ENCODE results near the gene SARS1.
A peak's percentile ranks its signal among the peaks of the same experiment; 100 is the strongest.
"Not testable (repeated sequence)": the region's sequence is repeated elsewhere in the genome, so short reads cannot be mapped to it uniquely, and the experiment has no call there.

Gene SARS1, protein sequence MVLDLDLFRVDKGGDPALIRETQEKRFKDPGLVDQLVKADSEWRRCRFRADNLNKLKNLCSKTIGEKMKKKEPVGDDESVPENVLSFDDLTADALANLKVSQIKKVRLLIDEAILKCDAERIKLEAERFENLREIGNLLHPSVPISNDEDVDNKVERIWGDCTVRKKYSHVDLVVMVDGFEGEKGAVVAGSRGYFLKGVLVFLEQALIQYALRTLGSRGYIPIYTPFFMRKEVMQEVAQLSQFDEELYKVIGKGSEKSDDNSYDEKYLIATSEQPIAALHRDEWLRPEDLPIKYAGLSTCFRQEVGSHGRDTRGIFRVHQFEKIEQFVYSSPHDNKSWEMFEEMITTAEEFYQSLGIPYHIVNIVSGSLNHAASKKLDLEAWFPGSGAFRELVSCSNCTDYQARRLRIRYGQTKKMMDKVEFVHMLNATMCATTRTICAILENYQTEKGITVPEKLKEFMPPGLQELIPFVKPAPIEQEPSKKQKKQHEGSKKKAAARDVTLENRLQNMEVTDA

DNA sequence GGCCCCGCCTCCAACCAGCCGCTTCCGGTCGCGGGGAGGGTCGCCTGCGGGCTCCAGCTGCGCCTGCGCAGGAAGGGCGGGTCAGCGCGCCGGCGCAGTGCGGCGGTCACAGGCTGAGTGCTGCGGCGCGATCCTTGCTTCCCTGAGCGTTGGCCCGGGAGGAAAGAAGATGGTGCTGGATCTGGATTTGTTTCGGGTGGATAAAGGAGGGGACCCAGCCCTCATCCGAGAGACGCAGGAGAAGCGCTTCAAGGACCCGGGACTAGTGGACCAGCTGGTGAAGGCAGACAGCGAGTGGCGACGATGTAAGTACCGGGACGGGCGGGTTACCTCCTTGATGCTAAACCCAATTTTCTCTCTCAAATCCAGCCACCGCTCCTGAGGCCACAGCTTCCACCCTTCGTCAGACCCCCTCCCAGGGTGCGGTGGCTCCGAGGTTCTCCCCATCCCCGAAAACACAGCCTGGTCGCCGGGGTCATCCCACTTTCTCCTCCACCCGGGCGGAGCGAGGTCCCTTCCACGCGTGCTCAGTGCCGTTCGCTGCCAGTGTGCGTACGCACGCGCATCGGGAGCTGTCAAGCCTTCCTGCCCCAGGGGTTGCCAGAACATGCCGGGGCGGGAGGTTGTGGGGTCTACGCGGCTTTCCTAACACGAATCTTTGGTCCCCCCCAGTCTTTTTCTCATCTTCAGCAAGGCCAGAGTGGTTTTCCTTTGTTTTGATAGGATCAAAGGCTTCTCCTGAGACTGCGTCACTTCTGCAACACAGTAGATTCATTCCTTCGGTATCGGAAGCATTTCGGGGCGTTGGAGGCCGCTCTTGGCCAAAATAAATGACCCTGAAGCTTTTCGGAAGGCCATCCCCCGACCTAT lies at the start of gene SARS1:
Gene SARS1 (plus strand): TSS at position 95 of the 870 bp plus-strand sequence. CDS start 75 bp downstream, at position 170.
- peak; percentile 80 to 83 for DNase-seq (ENCODE audit: low read depth in 2 of 2)

DNA sequence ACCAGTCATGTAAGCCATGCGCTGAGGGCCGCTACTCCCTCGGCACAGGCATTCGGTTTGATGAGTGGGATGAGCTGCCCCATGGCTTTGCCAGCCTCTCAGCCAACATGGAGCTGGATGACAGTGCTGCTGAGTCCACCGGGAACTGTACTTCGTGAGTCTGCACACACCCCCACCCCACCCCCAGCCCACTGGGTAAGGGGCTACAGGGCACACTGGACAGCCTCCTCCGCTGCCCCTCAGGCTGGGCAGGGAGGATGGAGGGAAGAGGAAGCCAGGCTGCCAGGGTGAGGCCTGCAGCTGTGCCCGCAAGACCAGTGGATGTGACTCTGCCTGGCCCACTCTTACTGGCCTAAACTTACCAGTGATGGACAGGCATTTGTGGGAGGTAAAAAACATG lies 49.2 kb upstream of the SARS1 start:
- DNase-seq (ENCODE audit: low read depth in 2 of 2): no peak

DNA sequence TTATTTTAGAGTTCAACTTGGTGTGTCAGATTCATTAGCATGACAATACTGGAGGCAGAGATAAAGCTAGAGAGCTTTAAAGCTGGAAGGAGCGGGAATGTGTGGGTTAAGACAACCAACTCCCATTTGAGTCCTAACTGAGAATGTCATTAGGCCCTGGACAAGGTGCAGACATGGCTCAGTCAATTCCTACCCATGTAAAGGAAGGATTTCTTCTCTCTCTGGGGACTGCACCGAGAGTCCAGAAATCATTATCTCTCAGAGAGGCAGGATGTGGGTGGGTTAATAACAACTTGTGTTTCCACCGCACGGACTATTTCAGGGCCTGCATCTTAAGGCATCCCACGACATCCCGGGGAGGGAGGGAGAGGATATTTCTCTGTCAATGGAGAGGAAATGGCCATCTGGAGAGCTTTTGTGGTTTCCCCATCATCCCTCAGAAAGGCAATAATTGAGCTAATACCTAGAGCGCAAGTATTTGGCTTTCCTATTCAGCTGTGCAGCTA lies 46.7 kb upstream of the SARS1 start:
- DNase-seq (ENCODE audit: low read depth in 2 of 2): no peak

DNA sequence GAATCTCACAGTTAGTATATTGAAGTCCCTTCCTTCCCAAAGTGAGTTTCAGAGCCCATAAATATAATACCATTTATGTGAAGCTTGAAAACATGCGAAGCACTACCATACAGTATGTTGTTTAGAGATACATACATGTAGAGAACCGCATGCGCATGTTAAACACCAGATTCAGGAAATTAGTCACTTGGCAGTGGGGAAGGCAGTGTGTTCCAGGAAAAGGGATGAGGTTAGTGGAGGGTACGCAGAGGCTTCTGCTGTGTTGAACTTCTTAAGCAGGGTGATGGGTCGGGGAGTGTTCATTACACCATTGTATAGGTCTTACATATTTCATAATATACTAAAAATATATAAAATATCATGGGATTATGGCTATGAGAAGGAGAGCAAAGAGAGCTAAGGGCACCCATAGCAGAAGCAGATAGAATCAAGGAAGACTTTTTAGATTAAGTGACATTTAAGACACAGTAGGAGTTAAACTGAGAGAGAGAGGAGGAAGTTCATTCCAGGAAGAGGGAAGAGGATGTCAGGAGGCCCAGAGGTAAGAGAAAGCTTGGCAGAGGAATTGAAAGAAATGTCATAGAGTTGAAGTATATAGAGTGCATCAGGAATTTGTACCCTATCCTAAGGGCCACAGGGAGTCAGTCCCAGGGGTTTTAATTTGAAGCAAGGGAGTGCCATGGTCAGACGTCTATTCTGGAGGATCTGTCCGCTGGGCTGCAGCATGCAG lies 43.5 kb upstream of the SARS1 start:
- DNase-seq (ENCODE audit: low read depth in 2 of 2): no peak

DNA sequence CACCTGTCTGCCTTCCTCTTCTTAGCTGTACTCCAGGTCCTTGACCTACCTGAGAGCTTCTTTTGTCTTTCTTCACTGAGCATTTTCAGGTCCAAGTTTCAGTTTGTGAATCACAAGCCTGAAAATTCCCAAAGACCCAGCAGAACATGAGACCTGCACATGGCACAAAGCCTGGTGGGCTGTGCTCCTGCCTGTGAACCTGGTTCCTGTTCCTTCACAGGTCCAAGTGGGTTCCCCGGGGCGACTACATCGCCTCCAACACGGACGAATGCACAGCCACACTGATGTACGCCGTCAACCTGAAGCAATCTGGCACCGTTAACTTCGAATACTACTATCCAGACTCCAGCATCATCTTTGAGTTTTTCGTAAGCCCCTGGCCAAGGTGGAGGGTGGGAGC lies 42.1 kb upstream of the SARS1 start:
- no peak for DNase-seq (ENCODE audit: low read depth in 2 of 2)

DNA sequence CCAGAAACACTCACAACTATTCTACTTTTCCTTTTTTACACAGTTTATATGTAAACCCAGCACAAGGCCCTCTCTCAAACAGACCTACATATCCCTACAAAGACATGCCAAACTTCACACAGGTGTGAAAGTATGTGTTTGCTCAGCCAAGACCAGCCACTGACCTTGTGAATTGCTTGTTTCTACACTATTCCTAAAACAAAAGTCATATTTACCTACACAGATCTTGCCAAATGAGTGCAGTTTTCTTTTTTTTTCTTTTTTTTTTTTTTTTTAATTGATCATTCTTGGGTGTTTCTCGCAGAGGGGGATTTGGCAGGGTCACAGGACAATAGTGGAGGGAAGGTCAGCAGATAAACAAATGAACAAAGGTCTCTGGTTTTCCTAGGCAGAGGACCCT lies 37.4 kb upstream of the SARS1 start:
- DNase-seq (ENCODE audit: low read depth in 2 of 2): not testable (repeated sequence)

DNA sequence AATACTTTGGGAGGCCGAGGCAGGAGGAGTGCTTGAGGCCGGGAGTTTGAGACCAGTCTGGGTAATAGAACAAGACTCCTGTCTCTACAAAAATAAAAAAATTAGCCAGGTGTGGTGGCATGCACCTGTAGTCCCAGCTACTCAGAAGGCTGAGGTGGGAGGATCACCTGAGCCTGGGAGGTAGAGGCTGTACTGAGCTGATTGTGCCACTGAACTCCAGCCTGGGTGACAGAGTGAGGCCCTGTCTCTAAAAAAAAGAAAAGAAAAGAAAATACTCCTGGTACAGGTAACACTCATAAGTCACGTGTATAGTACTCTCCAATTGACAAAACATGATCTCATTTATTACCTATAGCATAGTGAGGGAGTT lies 33.0 kb upstream of the SARS1 start:
- not testable (repeated sequence) for DNase-seq (ENCODE audit: low read depth in 2 of 2)

DNA sequence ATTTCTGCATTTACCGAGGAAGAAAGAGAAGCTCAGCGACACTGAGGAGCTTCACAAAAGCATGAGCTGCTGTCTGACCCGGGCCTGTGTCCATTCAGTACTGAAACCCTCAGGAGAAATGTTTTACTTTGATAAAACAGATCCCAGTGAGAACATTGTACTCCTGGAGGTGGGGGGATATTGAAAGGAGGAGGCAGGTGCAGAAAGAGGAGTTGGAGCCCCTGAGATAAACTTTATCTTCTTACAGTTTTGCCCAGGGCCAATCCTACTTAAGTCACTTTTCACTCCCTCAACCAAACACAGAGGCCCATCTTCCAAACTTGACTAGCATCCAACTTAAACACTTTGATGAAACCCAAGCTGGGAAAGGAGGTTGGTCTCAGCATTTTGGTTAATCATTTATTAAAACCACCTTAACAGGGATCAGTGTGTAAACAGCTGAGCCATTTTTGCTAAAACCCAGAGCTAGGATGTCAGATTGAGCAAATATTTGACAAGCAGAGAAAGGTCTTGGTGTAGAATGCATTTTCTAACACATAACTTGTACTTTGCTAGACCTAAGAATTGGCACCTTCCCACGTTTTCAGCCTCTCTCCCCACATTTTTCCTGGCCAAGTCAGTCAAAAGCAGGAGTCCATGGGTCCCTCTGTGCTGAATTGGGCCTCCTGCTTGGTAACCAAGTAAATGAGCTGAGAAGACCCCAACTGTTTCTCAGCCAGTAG lies 32.5 kb upstream of the SARS1 start:
- DNase-seq (ENCODE audit: low read depth in 2 of 2): no peak

DNA sequence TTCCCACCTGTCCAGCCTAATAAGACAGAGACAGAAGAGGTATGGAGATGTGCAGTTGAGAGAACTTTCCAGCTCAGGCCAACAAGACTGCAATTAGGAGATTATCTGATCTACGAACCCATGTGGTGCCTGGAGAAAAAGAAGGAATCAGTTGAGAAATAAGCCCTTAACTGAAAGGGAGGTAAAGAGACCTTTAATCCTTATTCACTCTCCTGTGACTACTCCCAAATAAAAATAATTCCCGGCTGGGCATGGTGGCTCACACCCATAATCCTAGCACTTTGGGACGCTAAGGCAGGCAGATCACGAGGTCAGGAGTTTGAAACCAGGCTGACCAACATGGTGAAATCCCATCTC lies 31.9 kb upstream of the SARS1 start:
- no peak for DNase-seq (ENCODE audit: low read depth in 2 of 2)

DNA sequence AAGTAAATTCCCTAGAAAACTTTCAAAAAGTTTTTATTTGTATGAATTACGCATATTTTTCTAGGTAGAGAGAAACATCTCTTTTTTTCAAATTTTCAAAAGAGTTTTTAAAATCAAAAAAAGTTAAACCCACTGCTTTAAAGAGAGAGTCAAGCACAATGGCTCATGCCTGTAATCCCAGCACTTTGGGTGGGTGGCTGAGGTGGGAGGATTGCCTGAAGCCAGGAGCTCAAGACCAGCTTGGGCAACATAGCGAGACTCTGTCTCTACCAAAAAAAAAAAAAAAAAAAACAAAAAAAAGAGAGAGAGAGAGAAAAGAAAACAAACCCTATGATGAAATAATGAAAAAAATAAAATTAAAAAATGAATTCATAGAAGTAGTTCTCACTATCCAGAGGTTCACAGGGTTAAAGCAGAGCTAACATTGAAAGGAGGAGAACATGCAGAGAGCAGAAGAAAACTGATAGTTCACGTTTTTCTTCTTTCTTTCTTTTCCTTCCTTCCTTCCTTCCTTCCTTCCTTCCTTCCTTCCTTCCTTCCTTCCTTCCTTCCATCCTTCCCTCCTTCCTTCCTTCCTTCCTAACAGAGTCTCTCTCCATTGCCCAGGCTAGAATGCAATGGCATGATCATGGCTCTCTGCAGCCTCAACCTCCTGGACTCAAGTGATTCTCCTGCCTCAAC lies 30.5 kb upstream of the SARS1 start:
- DNase-seq (ENCODE audit: low read depth in 2 of 2): no peak

DNA sequence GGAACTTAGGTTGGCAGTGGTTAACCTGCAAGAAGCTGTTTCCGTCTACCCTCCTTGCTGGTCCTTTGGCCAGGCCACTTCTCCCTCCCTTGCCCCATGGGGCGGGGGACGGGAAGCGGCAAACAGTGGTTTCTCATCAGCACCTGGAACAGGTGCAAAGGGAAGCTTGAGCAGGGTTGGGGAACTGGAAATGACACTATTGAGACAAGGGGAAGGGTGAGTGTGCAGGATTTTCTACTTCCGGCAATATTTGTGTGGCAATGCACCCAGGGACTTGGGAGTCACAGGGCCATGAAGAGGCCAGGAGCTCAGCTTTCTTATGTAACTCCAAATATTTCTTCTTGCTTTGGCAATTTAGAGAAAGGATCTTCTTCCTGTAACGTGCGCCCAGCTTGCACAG lies 29.0 kb upstream of the SARS1 start:
- DNase-seq (ENCODE audit: low read depth in 2 of 2): no peak

DNA sequence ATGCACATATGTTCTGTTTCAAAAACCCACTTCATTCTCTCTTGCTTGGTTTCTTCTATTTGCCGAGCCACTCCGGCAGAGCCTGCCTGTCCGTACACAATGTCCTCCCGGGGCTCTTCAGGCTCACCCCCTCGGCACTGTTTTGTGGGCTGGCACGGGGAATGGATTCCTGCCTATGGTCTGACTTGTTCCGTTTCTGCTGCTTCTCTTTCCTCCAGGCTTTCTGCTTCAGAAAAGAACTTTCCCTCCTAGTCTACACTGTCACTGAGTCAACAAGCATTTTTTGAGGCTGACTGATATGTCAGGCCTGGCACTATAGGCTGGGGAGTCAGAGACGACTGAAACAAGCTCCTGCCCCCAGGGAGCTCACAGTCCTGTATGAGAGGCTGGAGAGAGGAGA lies 28.4 kb upstream of the SARS1 start:
- no peak for DNase-seq (ENCODE audit: low read depth in 2 of 2)

DNA sequence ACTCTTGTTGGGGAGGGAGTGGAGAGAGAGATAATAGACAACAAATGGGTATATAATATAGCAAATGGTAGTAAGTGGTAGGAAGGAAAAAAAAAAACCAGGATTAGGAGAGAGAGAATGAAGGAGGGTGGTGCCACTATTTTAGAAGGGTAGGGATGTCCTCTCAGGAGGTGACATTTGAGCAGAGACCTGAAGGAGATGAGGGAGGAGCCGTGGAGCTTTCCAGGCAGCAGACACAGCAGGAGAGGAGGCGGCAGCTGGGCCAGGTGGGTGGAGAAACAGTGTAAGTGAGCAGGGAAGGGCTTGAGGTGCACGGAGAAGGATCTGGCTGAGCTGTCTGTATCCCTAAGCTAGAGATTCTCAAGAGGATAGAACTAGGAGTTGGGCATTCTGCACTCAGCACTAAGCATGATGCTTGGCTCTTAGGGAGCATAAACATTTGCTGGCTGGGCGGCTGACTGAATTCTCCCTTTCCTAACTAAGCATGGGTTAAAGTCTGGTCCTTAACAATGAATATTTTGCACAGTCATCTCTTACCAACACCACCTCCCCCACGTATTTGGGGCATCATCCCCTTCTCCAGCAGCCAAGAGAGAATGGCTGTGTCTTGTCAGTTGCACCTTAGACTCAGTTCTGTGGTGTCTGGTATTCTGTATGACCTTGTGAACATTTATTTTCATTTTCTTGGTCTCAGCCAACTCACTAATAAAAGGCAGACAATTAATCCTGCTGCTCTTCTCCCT lies 27.6 kb upstream of the SARS1 start:
- DNase-seq (ENCODE audit: low read depth in 2 of 2): no peak

DNA sequence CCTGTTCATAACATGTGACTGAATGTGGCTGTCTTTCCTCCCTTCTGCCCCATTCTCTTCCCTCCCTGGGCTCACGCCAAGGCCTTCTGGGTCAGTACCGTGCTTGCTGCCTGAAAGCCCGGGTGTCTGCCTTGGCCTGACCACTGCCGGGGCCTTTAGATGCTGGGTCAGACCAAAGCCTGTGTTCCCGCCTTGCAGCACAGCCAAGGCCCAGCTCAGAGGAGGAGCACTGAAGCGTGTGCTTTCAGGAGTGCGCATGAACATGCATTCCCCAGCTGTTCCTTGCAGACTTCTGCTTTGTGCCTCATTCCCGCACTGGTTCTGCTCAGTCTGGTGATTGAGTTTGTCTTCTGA lies 27.0 kb upstream of the SARS1 start:
- no peak for DNase-seq (ENCODE audit: low read depth in 2 of 2)

DNA sequence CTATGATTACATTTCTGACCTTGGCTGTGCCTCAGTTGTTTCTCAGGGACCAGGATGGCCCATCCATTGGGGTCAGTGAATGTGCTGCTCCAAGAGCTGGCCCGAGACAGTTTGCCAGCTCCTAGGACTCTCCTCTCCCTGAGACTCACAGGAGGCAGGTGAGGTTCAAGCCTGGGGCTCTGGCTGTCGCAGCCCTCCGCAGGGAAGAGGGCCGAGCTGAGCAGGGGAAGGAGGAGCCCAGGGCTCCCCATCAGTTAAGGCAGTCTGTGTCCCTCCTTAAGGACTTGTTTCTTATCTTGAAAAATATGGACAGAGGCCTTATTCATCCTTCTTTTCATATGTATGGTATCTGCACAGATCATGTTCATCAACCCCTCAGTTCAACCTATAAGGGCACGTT lies 26.6 kb upstream of the SARS1 start:
- DNase-seq (ENCODE audit: low read depth in 2 of 2): no peak

DNA sequence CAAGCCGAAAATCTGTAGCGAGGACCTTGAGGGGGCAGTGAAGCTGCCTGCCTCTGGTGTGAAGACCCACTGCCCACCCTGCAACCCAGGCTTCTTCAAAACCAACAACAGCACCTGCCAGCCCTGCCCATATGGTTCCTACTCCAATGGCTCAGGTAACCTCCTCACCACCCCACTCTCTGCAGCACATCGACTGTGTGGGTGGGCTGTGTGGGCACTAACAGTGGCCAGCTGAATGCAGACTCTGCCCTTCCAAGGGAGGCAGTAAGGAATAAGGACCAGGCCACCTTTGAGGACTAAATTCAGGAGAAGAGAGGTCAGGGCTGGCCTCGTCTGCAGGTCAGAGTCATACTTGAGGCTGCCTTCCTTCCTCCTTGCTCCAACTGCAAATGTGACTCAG lies 25.5 kb upstream of the SARS1 start:
- no peak for DNase-seq (ENCODE audit: low read depth in 2 of 2)

DNA sequence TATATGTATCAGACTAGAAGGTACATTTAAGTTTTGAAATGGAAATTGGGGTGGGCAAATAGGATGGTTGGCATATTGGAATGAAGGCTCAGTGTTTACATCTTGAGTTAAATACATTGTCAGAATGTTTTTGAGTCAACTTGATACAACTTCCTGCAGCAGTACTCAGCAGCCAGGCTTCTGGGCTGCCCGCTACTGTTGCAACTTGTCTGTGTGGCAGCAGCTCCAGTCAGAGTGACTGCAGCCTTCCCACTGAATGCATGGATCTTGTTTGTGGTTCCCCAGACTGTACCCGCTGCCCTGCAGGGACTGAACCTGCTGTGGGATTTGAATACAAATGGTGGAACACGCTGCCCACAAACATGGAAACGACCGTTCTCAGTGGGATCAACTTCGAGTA lies 24.9 kb upstream of the SARS1 start:
- DNase-seq (ENCODE audit: low read depth in 2 of 2): no peak

DNA sequence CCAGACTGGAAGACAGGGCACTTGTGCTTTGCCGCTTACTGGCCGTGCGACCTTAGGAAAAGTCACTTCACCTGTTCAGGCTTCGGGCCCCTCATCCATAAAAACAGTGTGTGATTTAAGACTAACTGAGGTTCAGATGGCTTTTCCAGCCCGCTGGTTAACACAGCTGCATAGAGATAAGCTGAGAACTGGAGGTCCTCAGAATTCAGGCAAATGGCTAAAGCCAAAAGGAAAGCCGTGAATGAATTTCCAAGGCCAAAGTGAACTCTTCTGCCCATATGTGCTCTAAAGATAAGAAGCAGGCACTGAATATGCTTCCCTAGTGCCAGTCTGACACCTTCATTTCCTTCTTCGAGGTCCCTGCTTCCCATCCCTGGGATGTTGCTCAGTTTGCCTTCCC lies 23.5 kb upstream of the SARS1 start:
- no peak for DNase-seq (ENCODE audit: low read depth in 2 of 2)

DNA sequence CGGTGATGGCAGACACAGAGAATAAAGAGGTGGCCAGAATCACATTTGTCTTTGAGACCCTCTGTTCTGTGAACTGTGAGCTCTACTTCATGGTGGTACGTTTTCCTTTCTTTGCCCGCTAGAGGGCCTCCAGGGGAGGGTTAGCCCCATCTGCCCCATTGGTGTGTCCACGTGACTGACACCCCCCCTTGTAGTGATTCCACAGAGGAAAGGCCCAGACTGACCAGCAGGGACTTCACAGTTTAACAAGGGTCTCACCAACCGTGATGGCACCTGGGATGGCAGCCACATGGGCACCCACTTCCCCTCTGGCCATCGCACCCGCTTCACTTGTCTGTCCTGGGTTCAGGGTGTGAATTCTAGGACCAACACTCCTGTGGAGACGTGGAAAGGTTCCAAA lies 22.3 kb upstream of the SARS1 start:
- DNase-seq (ENCODE audit: low read depth in 2 of 2): no peak

DNA sequence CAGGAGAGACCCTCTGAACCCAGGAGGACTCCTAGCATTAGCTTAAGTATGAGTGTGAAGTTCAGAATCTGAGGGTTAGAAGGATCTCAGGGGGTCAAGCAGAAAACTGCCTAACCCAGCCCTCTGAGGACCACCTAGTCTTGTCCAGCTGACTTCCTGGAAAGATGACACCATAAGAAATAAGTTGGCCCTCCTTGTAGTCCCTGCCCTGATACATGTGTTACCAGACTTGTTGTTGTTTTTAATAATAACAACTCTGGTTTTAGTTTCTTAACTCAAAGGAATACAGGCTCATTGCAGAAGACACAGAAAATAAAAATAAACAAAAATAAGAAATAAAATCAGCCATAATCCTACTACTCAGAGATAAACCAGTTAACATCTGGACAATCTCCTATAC lies 21.8 kb upstream of the SARS1 start:
- DNase-seq (ENCODE audit: low read depth in 2 of 2): no peak

Data from stimulated activated CD8-positive, alpha-beta memory T cell treated with anti-CD3 and anti-CD28 coated beads, Interleukin-2, amount 100 ng/mL, for 48 hours (primary cell).